SK-N-SH treated with all-trans-retinoic acid at 6 μM for 48 hours (cell line): ENCODE data around the gene CUL7.

Experiments used
- ARNTL ChIP-seq: fragments of 450-650 bp; formaldehyde crosslinking; IDR thresholded peaks from 2 replicates; pipeline ENCODE4 v1.5.0; 2020; ENCODE audit warnings: low read depth, mild to moderate bottlenecking, moderate library complexity, borderline replicate concordance
- OSR1 ChIP-seq: fragments of 250-450 bp; sonication (Bioruptor Pico); IDR thresholded peaks from 2 replicates; pipeline ENCODE4 v1.8.0; 2022; ENCODE audit warnings: moderate library complexity, mild to moderate bottlenecking, inconsistent platforms
- ZC3H10 ChIP-seq: fragments of 250-450 bp; sonication (Bioruptor Pico); IDR thresholded peaks from 2 replicates; pipeline ENCODE4 v1.5.1; 2021; ENCODE audit warnings: mild to moderate bottlenecking, moderate library complexity
- ZFP30 ChIP-seq: fragments of 450-650 bp; formaldehyde crosslinking; IDR thresholded peaks from 2 replicates; pipeline ENCODE4 v1.5.0; 2022; ENCODE audit warnings: mild to moderate bottlenecking, moderate library complexity
- TF ChIP-seq, protein P1 (sequence below): fragments of 250-450 bp; sonication (Bioruptor Pico); IDR thresholded peaks from 2 replicates; pipeline ENCODE4 v1.8.0; 2021; ENCODE audit warnings: low read depth, mild to moderate bottlenecking, moderate library complexity, borderline replicate concordance

DNA sequence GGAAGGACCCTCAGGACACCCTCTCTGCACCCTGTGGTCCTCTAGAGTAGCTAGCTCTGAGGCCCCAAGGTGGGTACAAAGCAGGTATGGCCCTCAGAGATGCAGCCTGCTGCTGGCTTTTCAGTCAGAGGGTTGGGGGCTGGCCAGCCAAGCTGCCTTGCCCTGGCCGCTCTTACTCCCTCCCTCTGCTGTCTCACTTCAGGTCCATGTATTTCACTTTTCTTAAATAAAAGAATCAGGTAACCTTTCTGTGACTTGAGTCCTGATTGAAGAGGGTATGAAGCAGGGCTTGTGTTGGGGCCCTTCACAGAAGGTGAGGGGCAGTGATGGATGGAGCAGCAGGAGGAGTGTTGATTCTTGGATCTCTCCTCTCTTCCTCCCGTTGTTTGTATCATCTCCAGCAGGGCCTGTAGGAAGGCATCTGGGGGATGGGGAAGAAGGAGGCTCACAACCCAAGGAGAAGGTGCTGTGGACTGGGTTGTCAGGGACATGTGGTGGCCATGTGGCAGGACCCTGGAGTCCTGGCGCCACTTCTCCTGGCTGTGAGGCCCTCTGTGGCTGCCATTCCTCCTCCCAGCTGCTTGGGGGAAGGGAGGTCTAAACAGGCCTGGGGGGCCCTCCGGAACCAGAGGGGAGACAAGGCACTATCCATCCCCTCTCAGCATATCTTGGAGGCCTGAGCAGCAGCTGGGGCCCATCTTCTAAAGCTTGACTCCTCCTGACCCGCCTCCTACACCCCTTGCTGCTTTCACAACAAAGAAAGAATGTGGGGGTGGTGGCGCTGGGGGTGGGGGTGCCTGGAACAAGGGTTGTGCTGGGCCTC is 21.4 kb upstream of the CUL7 start:
- no peak for TF ChIP-seq ARNTL
- no peak for TF ChIP-seq OSR1
- TF ChIP-seq, protein P1, sequence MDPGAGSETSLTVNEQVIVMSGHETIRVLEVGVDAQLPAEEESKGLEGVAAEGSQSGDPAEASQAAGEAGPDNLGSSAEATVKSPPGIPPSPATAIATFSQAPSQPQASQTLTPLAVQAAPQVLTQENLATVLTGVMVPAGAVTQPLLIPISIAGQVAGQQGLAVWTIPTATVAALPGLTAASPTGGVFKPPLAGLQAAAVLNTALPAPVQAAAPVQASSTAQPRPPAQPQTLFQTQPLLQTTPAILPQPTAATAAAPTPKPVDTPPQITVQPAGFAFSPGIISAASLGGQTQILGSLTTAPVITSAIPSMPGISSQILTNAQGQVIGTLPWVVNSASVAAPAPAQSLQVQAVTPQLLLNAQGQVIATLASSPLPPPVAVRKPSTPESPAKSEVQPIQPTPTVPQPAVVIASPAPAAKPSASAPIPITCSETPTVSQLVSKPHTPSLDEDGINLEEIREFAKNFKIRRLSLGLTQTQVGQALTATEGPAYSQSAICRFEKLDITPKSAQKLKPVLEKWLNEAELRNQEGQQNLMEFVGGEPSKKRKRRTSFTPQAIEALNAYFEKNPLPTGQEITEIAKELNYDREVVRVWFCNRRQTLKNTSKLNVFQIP: no peak
- TF ChIP-seq ZFP30 (CRISPR knock-in tag): no peak
- TF ChIP-seq ZC3H10 (CRISPR knock-in tag): no peak
